ENCODE results near the gene GPR85.
"Not testable (repeated sequence)": the region's sequence is repeated elsewhere in the genome, so short reads cannot be mapped to it uniquely, and the experiment has no call there.

Gene GPR85

GRCh38 chr7:113083132-113083815, 3.4 kb downstream of the GPR85 start:
- no peak overlapping the region for H3K9ac ChIP-seq (ENCODE audit: low read length)
- H3K27me3 ChIP-seq (ENCODE audit: control insufficient read depth in 1 of 2, insufficient read depth in 2 of 2, low read length in 2 of 2), result no peaks in the 10 kb centered on the region
- no peaks in the 10 kb centered on the region for H3K36me3 ChIP-seq (ENCODE audit: insufficient read depth, low read length)
- no peak overlapping the region for H3K27ac ChIP-seq (ENCODE audit: low read depth, low read length)
- H3K4me3 ChIP-seq (ENCODE audit: low read depth in 1 of 2, low read length in 2 of 2), result no peak overlapping the region
- H3K4me1 ChIP-seq (ENCODE audit: insufficient read depth, low read length), result peaks cover 6% of the 10 kb centered on the region
- H3K9me3 ChIP-seq (ENCODE audit: low read length), result no peaks in the 10 kb centered on the region

DNA sequence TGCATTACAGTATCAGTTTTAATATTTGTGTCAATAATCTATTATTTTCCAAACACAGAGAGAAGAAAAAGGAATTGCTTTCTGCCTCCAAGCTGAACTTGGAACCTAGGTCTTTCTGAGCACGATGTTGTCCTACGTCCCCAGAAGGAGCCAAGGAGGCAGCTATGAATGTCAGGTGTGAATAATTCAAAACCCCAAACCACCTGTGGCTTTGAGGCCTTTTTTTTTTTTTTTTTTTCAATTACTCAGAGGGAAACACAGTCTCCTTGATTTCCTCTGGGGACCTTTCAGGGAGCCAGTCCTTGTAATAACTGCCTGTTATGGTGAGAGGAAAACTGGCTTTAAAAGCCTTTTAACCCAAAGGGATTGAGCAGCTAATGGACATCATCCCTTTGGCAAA, 8.3 kb downstream of the GPR85 start:
- Histone ChIP-seq H3K9me3 (ENCODE audit: low read length) (no peaks in the 10 kb centered on the region), H3K4me3 (ENCODE audit: low read depth in 1 of 2, low read length in 2 of 2) (no peak overlapping the region), H3K9ac (ENCODE audit: low read length) (no peak overlapping the region), H3K4me1 (ENCODE audit: insufficient read depth, low read length) (no peaks in the 10 kb centered on the region), H3K36me3 (ENCODE audit: insufficient read depth, low read length) (no peaks in the 10 kb centered on the region), H3K27ac (ENCODE audit: low read depth, low read length) (no peak overlapping the region), H3K27me3 (ENCODE audit: control insufficient read depth in 1 of 2, insufficient read depth in 2 of 2, low read length in 2 of 2) (no peaks in the 10 kb centered on the region)

GRCh38 chr7:113076703-113077102, 9.9 kb downstream of the GPR85 start:
- no peaks in the 10 kb centered on the region for H3K9me3 ChIP-seq (ENCODE audit: low read length)
- H3K27me3 ChIP-seq (ENCODE audit: control insufficient read depth in 1 of 2, insufficient read depth in 2 of 2, low read length in 2 of 2), result no peaks in the 10 kb centered on the region
- H3K4me3 ChIP-seq (ENCODE audit: low read depth in 1 of 2, low read length in 2 of 2), result no peak overlapping the region
- H3K9ac ChIP-seq (ENCODE audit: low read length), result no peak overlapping the region
- H3K36me3 ChIP-seq (ENCODE audit: insufficient read depth, low read length), result no peaks in the 10 kb centered on the region
- H3K4me1 ChIP-seq (ENCODE audit: insufficient read depth, low read length), result no peaks in the 10 kb centered on the region
- no peak overlapping the region for H3K27ac ChIP-seq (ENCODE audit: low read depth, low read length)

GRCh38 chr7:113071465-113071864, 15.2 kb downstream of the GPR85 start:
- H3K9me3 ChIP-seq (ENCODE audit: low read length), result no peaks in the 10 kb centered on the region
- no peaks in the 10 kb centered on the region for H3K27me3 ChIP-seq (ENCODE audit: control insufficient read depth in 1 of 2, insufficient read depth in 2 of 2, low read length in 2 of 2)
- H3K4me1 ChIP-seq (ENCODE audit: insufficient read depth, low read length), result no peaks in the 10 kb centered on the region
- no peak overlapping the region for H3K27ac ChIP-seq (ENCODE audit: low read depth, low read length)
- no peak overlapping the region for H3K4me3 ChIP-seq (ENCODE audit: low read depth in 1 of 2, low read length in 2 of 2)
- H3K36me3 ChIP-seq (ENCODE audit: insufficient read depth, low read length), result no peaks in the 10 kb centered on the region
- H3K9ac ChIP-seq (ENCODE audit: low read length), result no peak overlapping the region

GRCh38 chr7:113062499-113062898, 24.1 kb downstream of the GPR85 start:
- Histone ChIP-seq H3K9ac (ENCODE audit: low read length) (no peak overlapping the region), H3K4me3 (ENCODE audit: low read depth in 1 of 2, low read length in 2 of 2) (no peak overlapping the region), H3K9me3 (ENCODE audit: low read length) (no peaks in the 10 kb centered on the region), H3K36me3 (ENCODE audit: insufficient read depth, low read length) (no peaks in the 10 kb centered on the region), H3K4me1 (ENCODE audit: insufficient read depth, low read length) (no peaks in the 10 kb centered on the region), H3K27ac (ENCODE audit: low read depth, low read length) (no peak overlapping the region), H3K27me3 (ENCODE audit: control insufficient read depth in 1 of 2, insufficient read depth in 2 of 2, low read length in 2 of 2) (no peaks in the 10 kb centered on the region)

- Histone ChIP-seq H3K36me3 (ENCODE audit: insufficient read depth, low read length) (no peaks in the 10 kb centered on the region), H3K4me1 (ENCODE audit: insufficient read depth, low read length) (no peaks in the 10 kb centered on the region), H3K27me3 (ENCODE audit: control insufficient read depth in 1 of 2, insufficient read depth in 2 of 2, low read length in 2 of 2) (no peaks in the 10 kb centered on the region), H3K9ac (ENCODE audit: low read length) (no peak overlapping the region), H3K4me3 (ENCODE audit: low read depth in 1 of 2, low read length in 2 of 2) (no peak overlapping the region), H3K27ac (ENCODE audit: low read depth, low read length) (no peak overlapping the region), H3K9me3 (ENCODE audit: low read length) (no peaks in the 10 kb centered on the region)
Measured at GRCh38 chr7:113060100-113060499, 26.5 kb downstream of the GPR85 start.

DNA sequence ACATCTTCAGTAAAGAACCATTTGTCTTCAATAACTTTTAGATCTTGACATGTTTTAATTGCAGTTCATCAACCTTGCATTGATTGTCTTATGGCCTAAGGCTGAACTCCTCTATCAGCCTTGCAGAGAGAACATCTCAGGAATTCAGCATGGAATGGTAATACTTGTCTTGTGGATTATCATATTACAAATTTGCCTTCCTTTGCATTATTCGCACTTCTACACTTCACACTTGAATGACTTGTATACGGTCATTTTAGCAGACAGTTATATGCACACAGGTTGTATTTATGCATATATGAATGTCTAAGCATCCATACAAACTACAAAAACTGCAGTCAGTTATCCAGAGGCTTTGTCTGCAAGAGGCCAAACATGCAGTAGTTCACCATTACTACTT, 31.7 kb downstream of the GPR85 start:
- Histone ChIP-seq H3K36me3 (ENCODE audit: insufficient read depth, low read length) (no peaks in the 10 kb centered on the region), H3K9ac (ENCODE audit: low read length) (no peak overlapping the region), H3K4me3 (ENCODE audit: low read depth in 1 of 2, low read length in 2 of 2) (no peak overlapping the region), H3K27me3 (ENCODE audit: control insufficient read depth in 1 of 2, insufficient read depth in 2 of 2, low read length in 2 of 2) (no peaks in the 10 kb centered on the region), H3K9me3 (ENCODE audit: low read length) (no peaks in the 10 kb centered on the region), H3K27ac (ENCODE audit: low read depth, low read length) (no peak overlapping the region), H3K4me1 (ENCODE audit: insufficient read depth, low read length) (no peaks in the 10 kb centered on the region)

- not testable (repeated sequence) for H3K4me1 ChIP-seq (ENCODE audit: insufficient read depth, low read length); H3K4me3 ChIP-seq (ENCODE audit: low read depth in 1 of 2, low read length in 2 of 2); H3K9ac ChIP-seq (ENCODE audit: low read length); H3K9me3 ChIP-seq (ENCODE audit: low read length); H3K27me3 ChIP-seq (ENCODE audit: control insufficient read depth in 1 of 2, insufficient read depth in 2 of 2, low read length in 2 of 2); H3K27ac ChIP-seq (ENCODE audit: low read depth, low read length); H3K36me3 ChIP-seq (ENCODE audit: insufficient read depth, low read length)
Measured at GRCh38 chr7:113054272-113054671, 32.4 kb downstream of the GPR85 start.

- H3K9me3 ChIP-seq (ENCODE audit: low read length); H3K27ac ChIP-seq (ENCODE audit: low read depth, low read length); H3K9ac ChIP-seq (ENCODE audit: low read length); H3K27me3 ChIP-seq (ENCODE audit: control insufficient read depth in 1 of 2, insufficient read depth in 2 of 2, low read length in 2 of 2); H3K36me3 ChIP-seq (ENCODE audit: insufficient read depth, low read length); H3K4me3 ChIP-seq (ENCODE audit: low read depth in 1 of 2, low read length in 2 of 2); H3K4me1 ChIP-seq (ENCODE audit: insufficient read depth, low read length): not testable (repeated sequence)
Measured at GRCh38 chr7:113049221-113049620, 37.4 kb downstream of the GPR85 start.

GRCh38 chr7:113046453-113046852, 40.2 kb downstream of the GPR85 start:
- H3K4me1 ChIP-seq (ENCODE audit: insufficient read depth, low read length), result no peaks in the 10 kb centered on the region
- H3K4me3 ChIP-seq (ENCODE audit: low read depth in 1 of 2, low read length in 2 of 2), result no peak overlapping the region
- H3K27ac ChIP-seq (ENCODE audit: low read depth, low read length), result no peak overlapping the region
- no peaks in the 10 kb centered on the region for H3K27me3 ChIP-seq (ENCODE audit: control insufficient read depth in 1 of 2, insufficient read depth in 2 of 2, low read length in 2 of 2)
- no peak overlapping the region for H3K9ac ChIP-seq (ENCODE audit: low read length)
- no peaks in the 10 kb centered on the region for H3K9me3 ChIP-seq (ENCODE audit: low read length)
- no peaks in the 10 kb centered on the region for H3K36me3 ChIP-seq (ENCODE audit: insufficient read depth, low read length)

DNA sequence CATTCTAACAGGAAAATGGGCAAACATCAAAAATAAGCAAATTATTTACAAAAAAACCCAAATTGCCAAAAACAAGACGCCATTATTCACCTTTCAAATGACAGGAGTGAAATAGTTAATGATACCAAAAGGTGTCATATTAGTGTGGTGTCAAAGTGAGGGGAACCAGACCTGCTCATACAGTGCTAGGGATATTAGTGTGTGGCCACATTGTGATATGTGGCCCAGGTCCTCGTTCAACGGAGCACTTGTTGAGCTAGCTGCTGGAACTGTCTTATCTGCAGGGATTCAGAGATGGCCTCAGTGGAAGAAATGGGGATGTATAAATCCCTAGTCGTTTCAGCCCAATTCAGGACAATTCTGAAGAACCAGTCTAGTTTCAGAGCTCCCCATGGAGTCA, 41.2 kb downstream of the GPR85 start:
- no peaks in the 10 kb centered on the region for H3K4me1 ChIP-seq (ENCODE audit: insufficient read depth, low read length)
- no peaks in the 10 kb centered on the region for H3K9me3 ChIP-seq (ENCODE audit: low read length)

GRCh38 chr7:113044394-113044793, 42.2 kb downstream of the GPR85 start:
- H3K27me3 ChIP-seq (ENCODE audit: control insufficient read depth in 1 of 2, insufficient read depth in 2 of 2, low read length in 2 of 2), result no peaks in the 10 kb centered on the region
- H3K9ac ChIP-seq (ENCODE audit: low read length), result no peak overlapping the region
- no peaks in the 10 kb centered on the region for H3K9me3 ChIP-seq (ENCODE audit: low read length)
- H3K4me3 ChIP-seq (ENCODE audit: low read depth in 1 of 2, low read length in 2 of 2), result no peak overlapping the region
- H3K4me1 ChIP-seq (ENCODE audit: insufficient read depth, low read length), result no peaks in the 10 kb centered on the region
- H3K36me3 ChIP-seq (ENCODE audit: insufficient read depth, low read length), result no peaks in the 10 kb centered on the region
- no peak overlapping the region for H3K27ac ChIP-seq (ENCODE audit: low read depth, low read length)

More for the DNA sequence above, 41.2 kb downstream of the GPR85 start:
- Histone ChIP-seq H3K4me3 (ENCODE audit: low read depth in 1 of 2, low read length in 2 of 2) (no peak overlapping the region), H3K36me3 (ENCODE audit: insufficient read depth, low read length) (no peaks in the 10 kb centered on the region), H3K27me3 (ENCODE audit: control insufficient read depth in 1 of 2, insufficient read depth in 2 of 2, low read length in 2 of 2) (no peaks in the 10 kb centered on the region), H3K9ac (ENCODE audit: low read length) (no peak overlapping the region), H3K27ac (ENCODE audit: low read depth, low read length) (no peak overlapping the region)

All from muscle layer of colon (tissue), 2 donors.